Measurements from ENCODE around the gene MACC1. TPM values are rescaled to one million over a fixed set of nuclear protein-coding genes. Genes with fewer than 3 reads are reported as not detected.
A peak's percentile ranks its signal among the peaks of the same experiment; 100 is the strongest.

The MACC1 gene
- total and polyA plus RNA-seq, 2 experiments from 2014 or later = 3.4 to 13.4 TPM

DNA sequence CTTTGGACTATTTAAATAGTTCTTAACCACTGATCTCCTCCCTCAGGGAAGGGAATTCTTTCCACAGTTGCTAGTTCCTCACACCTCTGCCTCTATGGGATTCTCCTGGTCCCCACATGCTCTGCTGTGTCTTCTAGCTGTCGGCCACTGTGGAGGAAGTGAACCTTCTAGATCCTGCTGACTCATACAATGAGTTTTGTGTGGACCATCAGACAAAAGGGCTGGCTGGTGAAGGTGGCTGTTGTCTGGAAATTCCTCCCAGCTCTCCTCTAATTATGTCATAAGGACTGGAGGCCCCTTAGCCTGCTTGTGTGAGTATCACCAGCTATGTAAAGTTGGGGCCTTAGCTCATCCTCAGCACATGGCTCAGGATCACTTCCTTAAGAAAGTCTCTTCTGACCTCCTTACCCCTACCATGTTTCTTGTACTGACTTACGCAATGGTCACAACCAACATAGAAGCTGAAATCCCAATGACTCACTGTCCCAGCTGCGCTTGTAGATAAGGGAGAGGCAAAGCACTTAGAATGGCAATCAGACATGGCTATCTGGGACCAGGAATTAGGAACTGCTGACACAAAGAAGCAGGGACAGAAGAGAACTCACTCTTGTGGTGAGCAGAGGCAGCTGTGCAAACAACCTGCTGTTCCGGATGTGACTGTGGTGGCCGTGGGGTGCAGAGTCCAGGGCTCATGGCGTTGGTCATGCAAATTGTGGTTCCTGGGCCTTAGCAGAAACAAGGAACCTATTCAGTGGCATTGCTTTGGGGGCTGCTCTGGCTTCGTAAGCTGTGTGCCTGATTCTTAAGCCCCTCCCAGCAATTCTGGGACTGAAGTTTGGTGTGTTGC, 2.5 kb upstream of the MACC1 start:
- Mint-ChIP-seq H3K36me3 (ENCODE audit: low read depth) (peaks cover 2% of the 10 kb centered on the region; the same call in 2 of the 3 replicates), H3K9me3 (no peaks in the 10 kb centered on the region), H3K4me3 (no peak overlapping the region; the same call in 2 of the 3 replicates), H3K4me1 (peaks cover 36% of the 10 kb centered on the region), H3K27me3 (ENCODE audit: insufficient read depth, low read depth, poor library complexity) (peaks cover 5% of the 10 kb centered on the region), H3K27ac (peak overlapping the region; percentile 77)
- H3K4me2 ChIP-seq = no peak overlapping the region
- no peaks in the 10 kb centered on the region for H3K36me3 ChIP-seq (ENCODE audit: insufficient read depth)
- H3K27me3 ChIP-seq (ENCODE audit: insufficient read depth) = no peaks in the 10 kb centered on the region
- H2AFZ ChIP-seq = no peak overlapping the region
- no peaks in the 10 kb centered on the region for H3F3A ChIP-seq (replicated peaks; ENCODE audit: low read depth)
- H3K4me3 ChIP-seq = no peak overlapping the region
- DNase-seq (ENCODE audit: low spot score) (peak; percentile 26), ATAC-seq (peak; percentile 6; the same call in 1 of the 3 replicates)
- H3K79me2 ChIP-seq (replicated peaks; ENCODE audit: insufficient read depth) = no peaks in the 10 kb centered on the region
- no peak for TF ChIP-seq STAT1 (IDR thresholded peaks at IDR 0.05; ENCODE audit: unreplicated experiment)
- no peak for TF ChIP-seq JUNB (IDR thresholded peaks at IDR 0.05; ENCODE audit: unreplicated experiment)
- TF ChIP-seq ZNF114 (CRISPR knock-in tag; IDR thresholded peaks at IDR 0.05) = no peak
- no peaks in the 10 kb centered on the region for H3K9me2 ChIP-seq (ENCODE audit: insufficient read depth)
- no peaks in the 10 kb centered on the region for H4K20me1 ChIP-seq (replicated peaks; ENCODE audit: insufficient read depth)
- no peak overlapping the region for H3K27ac ChIP-seq (ENCODE audit: low read depth)
- H3K4me1 ChIP-seq (ENCODE audit: insufficient read depth) = peaks cover 13% of the 10 kb centered on the region; the same call in 1 of the 2 replicates

DNA sequence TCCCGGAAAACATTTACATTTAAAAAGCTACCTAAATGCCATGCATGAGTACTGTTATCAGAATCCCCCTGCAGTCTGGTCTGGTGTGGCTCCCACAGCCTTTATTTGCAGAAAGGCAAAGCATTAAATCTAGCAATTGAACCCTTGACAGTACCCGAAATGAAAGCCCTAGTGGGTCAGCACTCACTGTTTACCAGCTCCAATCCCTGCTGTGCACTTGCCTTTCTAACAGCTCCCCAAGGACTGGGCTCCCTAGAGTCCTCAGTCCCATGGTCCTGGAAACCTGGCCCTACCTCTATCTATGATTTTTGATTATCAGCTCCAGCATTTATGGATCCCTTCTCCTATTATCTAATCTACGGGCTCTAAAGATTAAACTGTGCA, 1.9 kb upstream of the MACC1 start:
- Mint-ChIP-seq H3K4me3 (no peak overlapping the region), H3K36me3 (ENCODE audit: low read depth) (peaks cover 2% of the 10 kb centered on the region; the same call in 2 of the 3 replicates), H3K4me1 (peaks cover 36% of the 10 kb centered on the region), H3K27ac (peak overlapping the region; percentile 99), H3K27me3 (ENCODE audit: insufficient read depth, low read depth, poor library complexity) (peaks cover 5% of the 10 kb centered on the region), H3K9me3 (no peaks in the 10 kb centered on the region)
- TF ChIP-seq ZNF331 (CRISPR knock-in tag; IDR thresholded peaks at IDR 0.05; ENCODE audit: low read depth) (no peak), NANOG (IDR thresholded peaks at IDR 0.05; ENCODE audit: borderline replicate concordance) (no peak), EZH2phosphoT487 (IDR thresholded peaks at IDR 0.05; ENCODE audit: unreplicated experiment) (no peak), EZH2 (IDR thresholded peaks at IDR 0.05; ENCODE audit: low read depth, unreplicated experiment) (no peak)
- TF ChIP-seq, protein P1, sequence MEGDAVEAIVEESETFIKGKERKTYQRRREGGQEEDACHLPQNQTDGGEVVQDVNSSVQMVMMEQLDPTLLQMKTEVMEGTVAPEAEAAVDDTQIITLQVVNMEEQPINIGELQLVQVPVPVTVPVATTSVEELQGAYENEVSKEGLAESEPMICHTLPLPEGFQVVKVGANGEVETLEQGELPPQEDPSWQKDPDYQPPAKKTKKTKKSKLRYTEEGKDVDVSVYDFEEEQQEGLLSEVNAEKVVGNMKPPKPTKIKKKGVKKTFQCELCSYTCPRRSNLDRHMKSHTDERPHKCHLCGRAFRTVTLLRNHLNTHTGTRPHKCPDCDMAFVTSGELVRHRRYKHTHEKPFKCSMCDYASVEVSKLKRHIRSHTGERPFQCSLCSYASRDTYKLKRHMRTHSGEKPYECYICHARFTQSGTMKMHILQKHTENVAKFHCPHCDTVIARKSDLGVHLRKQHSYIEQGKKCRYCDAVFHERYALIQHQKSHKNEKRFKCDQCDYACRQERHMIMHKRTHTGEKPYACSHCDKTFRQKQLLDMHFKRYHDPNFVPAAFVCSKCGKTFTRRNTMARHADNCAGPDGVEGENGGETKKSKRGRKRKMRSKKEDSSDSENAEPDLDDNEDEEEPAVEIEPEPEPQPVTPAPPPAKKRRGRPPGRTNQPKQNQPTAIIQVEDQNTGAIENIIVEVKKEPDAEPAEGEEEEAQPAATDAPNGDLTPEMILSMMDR (conservative IDR thresholded peaks at IDR 0.05; ENCODE audit: low read depth in 2 of 2) = no peak
- no peaks in the 10 kb centered on the region for H3K9me2 ChIP-seq (ENCODE audit: insufficient read depth)
- DNase-seq (ENCODE audit: low spot score) (no peak), ATAC-seq (no peak)
- H3K27ac ChIP-seq (ENCODE audit: low read depth) = no peak overlapping the region
- no peaks in the 10 kb centered on the region for H3K79me2 ChIP-seq (replicated peaks; ENCODE audit: insufficient read depth)
- H4K20me1 ChIP-seq (replicated peaks; ENCODE audit: insufficient read depth) = no peaks in the 10 kb centered on the region
- no peaks in the 10 kb centered on the region for H3K27me3 ChIP-seq (ENCODE audit: insufficient read depth)
- H3K4me2 ChIP-seq = no peak overlapping the region
- no peak overlapping the region for H2AFZ ChIP-seq
- peaks cover 13% of the 10 kb centered on the region; the same call in 1 of the 2 replicates for H3K4me1 ChIP-seq (ENCODE audit: insufficient read depth)
- no peaks in the 10 kb centered on the region for H3F3A ChIP-seq (replicated peaks; ENCODE audit: low read depth)
- no peaks in the 10 kb centered on the region for H3K36me3 ChIP-seq (ENCODE audit: insufficient read depth)
- no peak overlapping the region for H3K4me3 ChIP-seq

All from GM23338 (cell line).